Transverse colon (tissue), 3 donors: Measurements from ENCODE around the gene SYS1.

ENCODE experiments used
- CTCF ChIP-seq, 5 experiments: fragments of 200-600 bp in 3 of 5; fragments of 450-650 bp in 2 of 5; sonication (generic) in 3 of 5; IDR thresholded peaks; 1 replicate in 2 of 5; 2 replicates in 3 of 5; pipeline ENCODE4 v1.5.1; 2016 to 2017; ENCODE audit warnings: antibody characterized with exemption in 5 of 5, inconsistent platforms in 3 of 5, mild to moderate bottlenecking in 2 of 5, moderate library complexity in 1 of 5
- POLR2A ChIP-seq: fragments of 450-650 bp; IDR thresholded peaks from one replicate; pipeline ENCODE4 v1.6.1; 2016; ENCODE audit warnings: antibody characterized with exemption, mild to moderate bottlenecking, moderate library complexity

GRCh38 chr20:45359406-45360148 lies 3.4 kb upstream of the SYS1 start:
- no peak for TF ChIP-seq CTCF (IDR thresholded peaks at IDR 0.05)
- TF ChIP-seq POLR2A = no peak
